ENCODE measurements around the gene AGPAT2.

DNA sequence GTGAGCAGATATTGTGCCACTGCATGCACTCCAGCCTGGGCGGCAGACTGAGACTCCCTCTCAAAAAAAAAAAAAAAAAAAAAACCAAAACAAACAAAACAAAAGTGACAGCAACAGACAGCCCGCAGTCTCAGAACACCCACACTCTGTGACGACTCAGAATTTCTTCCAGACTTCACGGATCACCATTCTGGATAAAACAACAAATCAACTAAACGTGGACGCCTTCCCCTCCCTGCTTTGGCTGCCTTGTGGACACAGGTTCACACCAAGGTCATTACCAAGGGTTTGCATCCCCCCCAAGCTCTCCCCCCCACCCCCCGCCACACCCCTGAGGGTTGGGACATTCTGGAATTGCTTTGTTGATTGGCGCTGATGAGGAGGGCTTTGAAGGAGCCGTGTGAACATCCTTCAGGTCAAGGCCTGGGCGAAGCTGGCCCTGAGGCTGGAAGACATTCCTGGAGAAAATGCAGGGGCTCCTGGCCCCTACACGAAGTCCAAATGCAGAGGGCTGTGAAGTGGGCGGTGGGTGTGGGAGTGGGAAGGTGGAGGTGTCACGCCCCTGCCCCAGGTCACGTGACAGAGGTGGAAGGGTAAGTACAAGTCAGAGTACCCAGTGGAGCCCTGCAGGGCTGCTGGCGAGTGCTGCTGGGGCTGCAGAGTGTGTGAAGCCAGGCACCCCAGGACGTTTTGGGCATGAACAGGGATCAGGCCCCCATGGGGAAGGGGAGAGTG, 45.4 kb upstream of the AGPAT2 start:
- TF ChIP-seq, protein P1, sequence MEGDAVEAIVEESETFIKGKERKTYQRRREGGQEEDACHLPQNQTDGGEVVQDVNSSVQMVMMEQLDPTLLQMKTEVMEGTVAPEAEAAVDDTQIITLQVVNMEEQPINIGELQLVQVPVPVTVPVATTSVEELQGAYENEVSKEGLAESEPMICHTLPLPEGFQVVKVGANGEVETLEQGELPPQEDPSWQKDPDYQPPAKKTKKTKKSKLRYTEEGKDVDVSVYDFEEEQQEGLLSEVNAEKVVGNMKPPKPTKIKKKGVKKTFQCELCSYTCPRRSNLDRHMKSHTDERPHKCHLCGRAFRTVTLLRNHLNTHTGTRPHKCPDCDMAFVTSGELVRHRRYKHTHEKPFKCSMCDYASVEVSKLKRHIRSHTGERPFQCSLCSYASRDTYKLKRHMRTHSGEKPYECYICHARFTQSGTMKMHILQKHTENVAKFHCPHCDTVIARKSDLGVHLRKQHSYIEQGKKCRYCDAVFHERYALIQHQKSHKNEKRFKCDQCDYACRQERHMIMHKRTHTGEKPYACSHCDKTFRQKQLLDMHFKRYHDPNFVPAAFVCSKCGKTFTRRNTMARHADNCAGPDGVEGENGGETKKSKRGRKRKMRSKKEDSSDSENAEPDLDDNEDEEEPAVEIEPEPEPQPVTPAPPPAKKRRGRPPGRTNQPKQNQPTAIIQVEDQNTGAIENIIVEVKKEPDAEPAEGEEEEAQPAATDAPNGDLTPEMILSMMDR (IDR thresholded peaks at IDR 0.05; ENCODE audit: insufficient read depth, low read depth, low read length) = no peak
- no peak for TF ChIP-seq EZH2 (IDR thresholded peaks at IDR 0.05; ENCODE audit: insufficient read depth, low read length)
